ENCODE data around the gene GNB5. TPM values are rescaled to one million over a fixed set of nuclear protein-coding genes. Genes with fewer than 3 reads are reported as not detected.

Gene GNB5
- total and polyA plus RNA-seq, 4 experiments from 2014 or later = 52.2 to 69.9 (median 61.8) TPM

- H3K36me3 Mint-ChIP-seq = peaks cover 0 to 4% of the 10 kb centered on the region in 2 donors
- no peak overlapping the region for H3K4me3 Mint-ChIP-seq
- Histone ChIP-seq H3K36me3 (ENCODE audit: insufficient read depth, low read length) (no peaks in the 10 kb centered on the region), H3K27me3 (ENCODE audit: insufficient read depth, low read length) (no peaks in the 10 kb centered on the region), H3K27ac (ENCODE audit: low read depth, low read length) (no peak overlapping the region), H3K9me3 (ENCODE audit: control insufficient read depth in 1 of 2, low read length in 2 of 2) (no peaks in the 10 kb centered on the region), H3K4me1 (ENCODE audit: insufficient read depth, low read length) (no peaks in the 10 kb centered on the region), H3K4me3 (ENCODE audit: low read length in 2 of 2) (no peak overlapping the region)
- H3K27me3 Mint-ChIP-seq = peaks cover 4 to 7% of the 10 kb centered on the region in 2 donors
- ChIA-PET CTCF (ENCODE audit: partially characterized antibody) (interaction anchor here (1.3 kb wide), 1 partner anchor 17 kb away, joined by 3 read pairs; no protein-coding TSS in a partner anchor), POLR2A (ENCODE audit: partially characterized antibody) (no interaction called here)
- DNase-seq = no peak
- intact Hi-C loops (cut with micrococcal nuclease) = no loop called here
- no peak overlapping the region for H3K27ac Mint-ChIP-seq
- H3K4me1 Mint-ChIP-seq = no peaks in the 10 kb centered on the region
- H3K9me3 Mint-ChIP-seq = peaks cover 3 to 8% (median 6%) of the 10 kb centered on the region in 8 donors
These were observed 96.2 kb downstream of the GNB5 start for GRCh38 chr15:52094811-52095584.

- Mint-ChIP-seq H3K27me3 (peaks cover 8 to 10% of the 10 kb centered on the region in 2 donors), H3K4me3 (no peak overlapping the region), H3K4me1 (no peaks in the 10 kb centered on the region), H3K27ac (peak overlapping the region in 1 of 7 donors; percentile 77), H3K36me3 (peaks cover 0 to 10% of the 10 kb centered on the region in 2 donors), H3K9me3 (peaks cover 3 to 16% (median 12%) of the 10 kb centered on the region in 8 donors)
- Histone ChIP-seq H3K4me3 (ENCODE audit: low read length in 2 of 2) (no peak overlapping the region), H3K27ac (ENCODE audit: low read depth, low read length) (no peak overlapping the region), H3K4me1 (ENCODE audit: insufficient read depth, low read length) (no peaks in the 10 kb centered on the region), H3K9me3 (ENCODE audit: control insufficient read depth in 1 of 2, low read length in 2 of 2) (no peaks in the 10 kb centered on the region), H3K36me3 (ENCODE audit: insufficient read depth, low read length) (no peaks in the 10 kb centered on the region), H3K27me3 (ENCODE audit: insufficient read depth, low read length) (no peaks in the 10 kb centered on the region)
- ChIA-PET POLR2A (ENCODE audit: partially characterized antibody) (no interaction called here), CTCF (ENCODE audit: partially characterized antibody) (interaction anchor here (1.3 kb wide), 1 partner anchor 16 kb away, joined by 3 read pairs; no protein-coding TSS in a partner anchor)
- DNase-seq = no peak
- intact Hi-C loops (cut with micrococcal nuclease) = no loop called here
These were observed 97.4 kb downstream of the GNB5 start for GRCh38 chr15:52093539-52094510.

GRCh38 chr15:52093167-52093538, 98.0 kb downstream of the GNB5 start:
- Histone ChIP-seq H3K4me3 (ENCODE audit: low read length in 2 of 2) (no peak overlapping the region), H3K4me1 (ENCODE audit: insufficient read depth, low read length) (no peaks in the 10 kb centered on the region), H3K9me3 (ENCODE audit: control insufficient read depth in 1 of 2, low read length in 2 of 2) (no peaks in the 10 kb centered on the region), H3K27ac (ENCODE audit: low read depth, low read length) (no peak overlapping the region), H3K36me3 (ENCODE audit: insufficient read depth, low read length) (no peaks in the 10 kb centered on the region), H3K27me3 (ENCODE audit: insufficient read depth, low read length) (no peaks in the 10 kb centered on the region)
- Mint-ChIP-seq H3K4me1 (no peaks in the 10 kb centered on the region), H3K4me3 (no peak overlapping the region), H3K27me3 (peaks cover 8 to 10% of the 10 kb centered on the region in 2 donors), H3K36me3 (peaks cover 0 to 10% of the 10 kb centered on the region in 2 donors), H3K9me3 (peaks cover 3 to 16% (median 12%) of the 10 kb centered on the region in 8 donors), H3K27ac (no peak overlapping the region)
- ChIA-PET CTCF (ENCODE audit: partially characterized antibody) (no interaction called here), POLR2A (ENCODE audit: partially characterized antibody) (no interaction called here)
- no peak for DNase-seq
- intact Hi-C loops (cut with micrococcal nuclease) = no loop called here

GRCh38 chr15:52090193-52090592, 101.0 kb downstream of the GNB5 start:
- CTCF ChIA-PET (ENCODE audit: partially characterized antibody) = no interaction called here
- Mint-ChIP-seq H3K27me3 (peaks cover 8 to 10% of the 10 kb centered on the region in 2 donors), H3K4me1 (no peaks in the 10 kb centered on the region), H3K4me3 (no peak overlapping the region), H3K27ac (no peak overlapping the region), H3K9me3 (peaks cover 3 to 16% (median 12%) of the 10 kb centered on the region in 8 donors), H3K36me3 (peaks cover 0 to 10% of the 10 kb centered on the region in 2 donors)
- Histone ChIP-seq H3K9me3 (ENCODE audit: control insufficient read depth in 1 of 2, low read length in 2 of 2) (no peaks in the 10 kb centered on the region), H3K4me3 (ENCODE audit: low read length in 2 of 2) (no peak overlapping the region), H3K27ac (ENCODE audit: low read depth, low read length) (no peak overlapping the region), H3K4me1 (ENCODE audit: insufficient read depth, low read length) (no peaks in the 10 kb centered on the region), H3K36me3 (ENCODE audit: insufficient read depth, low read length) (no peaks in the 10 kb centered on the region), H3K27me3 (ENCODE audit: insufficient read depth, low read length) (no peaks in the 10 kb centered on the region)
- POLR2A ChIA-PET (ENCODE audit: partially characterized antibody) = no interaction called here
- DNase-seq = no peak
- intact Hi-C loops (cut with micrococcal nuclease) = no loop called here

GRCh38 chr15:52086011-52086786, 105.0 kb downstream of the GNB5 start:
- Histone ChIP-seq H3K4me1 (ENCODE audit: insufficient read depth, low read length) (no peaks in the 10 kb centered on the region), H3K4me3 (ENCODE audit: low read length in 2 of 2) (no peak overlapping the region), H3K36me3 (ENCODE audit: insufficient read depth, low read length) (no peaks in the 10 kb centered on the region), H3K27ac (ENCODE audit: low read depth, low read length) (no peak overlapping the region), H3K9me3 (ENCODE audit: control insufficient read depth in 1 of 2, low read length in 2 of 2) (no peaks in the 10 kb centered on the region), H3K27me3 (ENCODE audit: insufficient read depth, low read length) (no peaks in the 10 kb centered on the region)
- H3K9me3 Mint-ChIP-seq = peaks cover 3 to 16% (median 12%) of the 10 kb centered on the region in 8 donors
- H3K27me3 Mint-ChIP-seq = peaks cover 7 to 9% of the 10 kb centered on the region in 2 donors
- ChIA-PET CTCF (ENCODE audit: partially characterized antibody) (no interaction called here), POLR2A (ENCODE audit: partially characterized antibody) (no interaction called here)
- DNase-seq = no peak
- H3K4me3 Mint-ChIP-seq = no peak overlapping the region
- H3K36me3 Mint-ChIP-seq = peaks cover 0 to 10% of the 10 kb centered on the region in 2 donors
- intact Hi-C loops (cut with micrococcal nuclease) = no loop called here
- H3K4me1 Mint-ChIP-seq = peaks cover 0 to 5% (median 0%) of the 10 kb centered on the region in 4 donors
- no peak overlapping the region for H3K27ac Mint-ChIP-seq

GRCh38 chr15:52085299-52085698, 105.9 kb downstream of the GNB5 start:
- CTCF ChIA-PET (ENCODE audit: partially characterized antibody) = no interaction called here
- no peaks in the 10 kb centered on the region for H3K27me3 ChIP-seq (ENCODE audit: insufficient read depth, low read length)
- H3K4me3 Mint-ChIP-seq = no peak overlapping the region
- peaks cover 6% of the 10 kb centered on the region in 2 donors for H3K27me3 Mint-ChIP-seq
- no peak for DNase-seq
- no peaks in the 10 kb centered on the region for H3K9me3 ChIP-seq (ENCODE audit: control insufficient read depth in 1 of 2, low read length in 2 of 2)
- POLR2A ChIA-PET (ENCODE audit: partially characterized antibody) = no interaction called here
- intact Hi-C loops (cut with micrococcal nuclease) = no loop called here
- no peak overlapping the region for H3K27ac Mint-ChIP-seq
- H3K27ac ChIP-seq (ENCODE audit: low read depth, low read length) = no peak overlapping the region
- H3K4me1 Mint-ChIP-seq = peaks cover 0 to 5% (median 0%) of the 10 kb centered on the region in 4 donors
- no peaks in the 10 kb centered on the region for H3K36me3 ChIP-seq (ENCODE audit: insufficient read depth, low read length)
- H3K4me3 ChIP-seq (ENCODE audit: low read length in 2 of 2) = no peak overlapping the region
- H3K4me1 ChIP-seq (ENCODE audit: insufficient read depth, low read length) = no peaks in the 10 kb centered on the region
- peaks cover 0 to 7% of the 10 kb centered on the region in 2 donors for H3K36me3 Mint-ChIP-seq
- peaks cover 2 to 11% (median 8%) of the 10 kb centered on the region in 8 donors for H3K9me3 Mint-ChIP-seq
